Astrocyte (in vitro differentiated cells and primary cell): ENCODE measurements around the gene CD46. TPM values are rescaled to one million over a fixed set of nuclear protein-coding genes. Genes with fewer than 3 reads are reported as not detected.
A peak's percentile ranks its signal among the peaks of the same experiment; 100 is the strongest.

Source experiments
- DNase-seq: peaks from one replicate; pipeline ENCODE4 v3.0.0-alpha.2; 2010; ENCODE audit warnings: low read depth
- FAIRE-seq: peaks from 2 replicates; lab custom pipeline; 2011; peaks lifted over from hg19 to GRCh38; lab: Jason Lieb, UNC
- H2AFZ ChIP-seq: 2 replicates; pipeline ENCODE4 v1.6.0; 2012; ENCODE audit warnings: low read depth, low read length, inconsistent platforms
- H3K27ac ChIP-seq: 2 replicates; pipeline ENCODE4 v1.5.1; 2011; ENCODE audit warnings: low read depth, low read length, inconsistent platforms
- H3K27me3 ChIP-seq: 2 replicates; pipeline ENCODE4 v1.6.0; 2011; ENCODE audit warnings: low read length, inconsistent platforms; ENCODE audit not compliant: insufficient read depth
- H3K36me3 ChIP-seq: 2 replicates; pipeline ENCODE4 v1.5.1; 2011; ENCODE audit warnings: low read length, inconsistent platforms; ENCODE audit not compliant: insufficient read depth
- H3K4me1 ChIP-seq: 2 replicates; pipeline ENCODE4 v1.5.1; 2011; ENCODE audit warnings: low read length, inconsistent platforms; ENCODE audit not compliant: insufficient read depth
- H3K4me2 ChIP-seq: 2 replicates; pipeline ENCODE4 v1.6.0; 2012; ENCODE audit warnings: low read length, inconsistent platforms
- H3K4me3 ChIP-seq: 2 replicates; pipeline ENCODE4 v1.5.1; 2011; ENCODE audit warnings: low read depth, mild to moderate bottlenecking, low read length, inconsistent platforms; ENCODE audit not compliant: insufficient read depth
- H3K79me2 ChIP-seq: 2 replicates; pipeline ENCODE4 v1.6.0; 2012; ENCODE audit warnings: mild to moderate bottlenecking, low read length, inconsistent platforms; ENCODE audit not compliant: insufficient read depth
- H3K9ac ChIP-seq: 2 replicates; pipeline ENCODE4 v1.6.0; 2012; ENCODE audit warnings: mild to moderate bottlenecking, low read length, inconsistent platforms
- H3K9me3 ChIP-seq: 2 replicates; pipeline ENCODE4 v1.5.1; 2012; ENCODE audit warnings: low read depth, mild to moderate bottlenecking, low read length, inconsistent platforms; ENCODE audit not compliant: insufficient read depth
- H4K20me1 ChIP-seq: 2 replicates; pipeline ENCODE4 v1.6.0; 2012; ENCODE audit warnings: low read length, inconsistent platforms; ENCODE audit not compliant: insufficient read depth
- H3K27ac Mint-ChIP-seq: one replicate; pipeline ENCODE4 v1.8.0; 2021; ENCODE audit warnings: mild to moderate bottlenecking, mixed read lengths; ENCODE audit not compliant: unreplicated experiment
- H3K27me3 Mint-ChIP-seq: one replicate; pipeline ENCODE4 v1.8.0; 2021; ENCODE audit warnings: low read depth, mixed read lengths; ENCODE audit not compliant: unreplicated experiment
- H3K36me3 Mint-ChIP-seq: one replicate; pipeline ENCODE4 v1.8.0; 2021; ENCODE audit warnings: low read depth, mixed read lengths; ENCODE audit not compliant: unreplicated experiment
- H3K4me1 Mint-ChIP-seq: one replicate; pipeline ENCODE4 v1.8.0; 2021; ENCODE audit warnings: low read depth, mixed read lengths; ENCODE audit not compliant: unreplicated experiment
- H3K4me3 Mint-ChIP-seq: one replicate; pipeline ENCODE4 v1.8.0; 2021; ENCODE audit warnings: mild to moderate bottlenecking, moderate library complexity, mixed read lengths; ENCODE audit not compliant: unreplicated experiment
- H3K9me3 Mint-ChIP-seq: one replicate; pipeline ENCODE4 v1.8.0; 2021; ENCODE audit warnings: mild to moderate bottlenecking, mixed read lengths; ENCODE audit not compliant: unreplicated experiment
- CTCF ChIP-seq: IDR thresholded peaks from 2 replicates; pipeline ENCODE4 v1.5.1; 2011; ENCODE audit warnings: low read depth, mild to moderate bottlenecking, inconsistent platforms, low read length, moderate library complexity; ENCODE audit not compliant: insufficient read depth
- EZH2 ChIP-seq: IDR thresholded peaks from 2 replicates; pipeline ENCODE4 v1.6.1; 2012; ENCODE audit warnings: mild to moderate bottlenecking, low read length, inconsistent platforms; ENCODE audit not compliant: insufficient read depth
- total RNA-seq: library from RNA; stranded (reverse); gene quantifications from 2 replicates; pipeline ENCODE4 v1.2.1, GENCODE V29; 2021

Gene CD46
- total RNA-seq, 1 donor from 2014 or later = 176 TPM

GRCh38 chr1:207813946-207814345 lies 62.1 kb downstream of the CD46 start:
- TF ChIP-seq EZH2 = no peak
- no peak for TF ChIP-seq CTCF
- FAIRE-seq (no peak), DNase-seq (no peak)
- Histone ChIP-seq H3K4me2 (no peak overlapping the region), H3K79me2 (no peaks in the 10 kb centered on the region), H3K4me3 (no peak overlapping the region), H3K9ac (no peak overlapping the region), H3K27ac (no peak overlapping the region), H3K9me3 (no peaks in the 10 kb centered on the region), H4K20me1 (no peaks in the 10 kb centered on the region), H3K36me3 (no peaks in the 10 kb centered on the region), H3K27me3 (no peaks in the 10 kb centered on the region), H2AFZ (no peak overlapping the region), H3K4me1 (peaks cover 5% of the 10 kb centered on the region)
- Mint-ChIP-seq H3K36me3 (peaks cover 12% of the 10 kb centered on the region), H3K4me1 (peaks cover 48% of the 10 kb centered on the region), H3K9me3 (peaks cover 2% of the 10 kb centered on the region), H3K27ac (no peak overlapping the region), H3K4me3 (no peak overlapping the region), H3K27me3 (peaks cover 2% of the 10 kb centered on the region)

DNA sequence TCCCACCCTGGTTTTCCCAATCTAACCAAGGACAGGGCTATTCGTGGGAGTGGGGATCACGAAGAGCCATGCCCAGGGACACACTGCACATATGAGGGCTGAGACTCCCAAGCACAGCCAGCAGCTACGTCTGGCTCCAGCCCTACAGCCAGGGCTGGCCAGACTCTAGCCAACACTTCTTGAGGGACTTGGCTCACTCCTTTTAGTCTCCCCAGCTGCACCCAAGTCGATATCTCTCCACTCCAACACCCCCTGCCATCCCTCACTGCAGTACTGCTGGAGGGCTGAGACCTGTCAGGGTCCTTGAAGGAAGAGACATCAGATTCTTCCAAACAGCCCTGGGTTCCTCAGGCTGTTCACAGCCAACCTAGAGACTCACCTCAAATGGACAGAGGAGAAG lies 62.6 kb downstream of the CD46 start:
- Histone ChIP-seq H3K36me3 (no peaks in the 10 kb centered on the region), H3K9ac (no peak overlapping the region), H2AFZ (no peak overlapping the region), H3K4me2 (no peak overlapping the region), H3K27me3 (no peaks in the 10 kb centered on the region), H4K20me1 (no peaks in the 10 kb centered on the region), H3K9me3 (no peaks in the 10 kb centered on the region), H3K79me2 (no peaks in the 10 kb centered on the region), H3K4me1 (peaks cover 5% of the 10 kb centered on the region), H3K27ac (no peak overlapping the region), H3K4me3 (no peak overlapping the region)
- Mint-ChIP-seq H3K9me3 (peaks cover 2% of the 10 kb centered on the region), H3K36me3 (peaks cover 12% of the 10 kb centered on the region), H3K4me3 (no peak overlapping the region), H3K27ac (no peak overlapping the region), H3K27me3 (peaks cover 2% of the 10 kb centered on the region), H3K4me1 (peaks cover 50% of the 10 kb centered on the region)
- no peak for DNase-seq
- FAIRE-seq = no peak
- TF ChIP-seq CTCF = no peak
- no peak for TF ChIP-seq EZH2

- peak overlapping the region; percentile 13 for H3K4me2 ChIP-seq
- H3K9me3 Mint-ChIP-seq = peaks cover 2% of the 10 kb centered on the region
- no peak overlapping the region for H3K4me3 Mint-ChIP-seq
- no peaks in the 10 kb centered on the region for H3K27me3 ChIP-seq
- H3K27ac ChIP-seq = no peak overlapping the region
- no peaks in the 10 kb centered on the region for H3K36me3 ChIP-seq
- peaks cover 44% of the 10 kb centered on the region for H3K4me1 Mint-ChIP-seq
- H3K4me3 ChIP-seq = no peak overlapping the region
- H3K27ac Mint-ChIP-seq = peak overlapping the region; percentile 90
- H2AFZ ChIP-seq = no peak overlapping the region
- H3K9me3 ChIP-seq = no peaks in the 10 kb centered on the region
- no peaks in the 10 kb centered on the region for H4K20me1 ChIP-seq
- peaks cover 2% of the 10 kb centered on the region for H3K27me3 Mint-ChIP-seq
- H3K36me3 Mint-ChIP-seq = peaks cover 12% of the 10 kb centered on the region
- peaks cover 5% of the 10 kb centered on the region for H3K4me1 ChIP-seq
- FAIRE-seq (no peak), DNase-seq (no peak)
- H3K79me2 ChIP-seq = no peaks in the 10 kb centered on the region
- TF ChIP-seq CTCF = no peak
- TF ChIP-seq EZH2 = no peak
- no peak overlapping the region for H3K9ac ChIP-seq
Observed at GRCh38 chr1:207815466-207815865, 63.6 kb downstream of the CD46 start.
